H1 (cell line): ENCODE results near the gene PDYN. TPM values are rescaled to one million over a fixed set of nuclear protein-coding genes. Genes with fewer than 3 reads are reported as not detected.

Experiments used
- CTCF ChIA-PET: fragments of 300-600 bp; sonication (Branson Sonifier 250); formaldehyde crosslinking; loops from one replicate; lab custom pipeline; 2021; ENCODE audit not compliant: partially characterized antibody; lab: Charles Lee
- POLR2A ChIA-PET: fragments of 300-600 bp; sonication (Branson Sonifier 250); formaldehyde crosslinking; loops from one replicate; lab custom pipeline; 2021; ENCODE audit warnings: inconsistent platforms; ENCODE audit not compliant: partially characterized antibody; lab: Charles Lee
- DNase-seq, 2 experiments: peaks; one replicate each; pipeline versions ENCODE4 v3.0.0 to v3.0.0-alpha.2; 2010 to 2022; ENCODE audit warnings: low spot score in 2 of 2, low read depth in 1 of 2, mixed read lengths in 1 of 2
- FAIRE-seq: peaks from 2 replicates; lab custom pipeline; 2011; peaks lifted over from hg19 to GRCh38; lab: Jason Lieb, UNC
- H2AFZ ChIP-seq: 2 replicates; pipeline ENCODE4 v1.8.1; 2012; ENCODE audit warnings: low read length, inconsistent platforms
- H2AK5ac ChIP-seq: 2 replicates; pipeline ENCODE4 v1.6.1; 2013; ENCODE audit warnings: low read depth, low read length
- H2BK120ac ChIP-seq: replicated peaks from 2 replicates; pipeline ENCODE3; 2013; ENCODE audit warnings: low read depth, low read length, inconsistent platforms
- H2BK12ac ChIP-seq: 2 replicates; pipeline ENCODE4 v1.6.1; 2013; ENCODE audit warnings: low read depth, low read length
- H2BK15ac ChIP-seq: 2 replicates; pipeline ENCODE4 v1.6.1; 2013; ENCODE audit warnings: low read length
- H2BK20ac ChIP-seq: 2 replicates; pipeline ENCODE4 v1.6.1; 2013; ENCODE audit warnings: low read length
- H2BK5ac ChIP-seq: 2 replicates; pipeline ENCODE4 v1.6.1; 2013; ENCODE audit warnings: low read depth, low read length
- H3K14ac ChIP-seq: 2 replicates; pipeline ENCODE4 v1.6.1; 2013; ENCODE audit warnings: inconsistent platforms; ENCODE audit not compliant: insufficient read length
- H3K18ac ChIP-seq: 2 replicates; pipeline ENCODE4 v1.6.1; 2013; ENCODE audit warnings: low read length; ENCODE audit errors: extremely low read depth
- H3K23ac ChIP-seq: 2 replicates; pipeline ENCODE4 v1.6.1; 2013; ENCODE audit warnings: inconsistent platforms; ENCODE audit not compliant: insufficient read length
- H3K23me2 ChIP-seq: 2 replicates; pipeline ENCODE4 v1.6.1; 2013; ENCODE audit warnings: low read depth, low read length
- H3K27ac ChIP-seq: 2 replicates; pipeline ENCODE4 v1.6.1; 2011; ENCODE audit warnings: low read depth, low read length, inconsistent platforms
- H3K27me3 ChIP-seq, 4 experiments: replicated peaks in 1 of 4; 1 replicate in 1 of 4; 2 replicates in 3 of 4; pipeline versions ENCODE4 v1.6.1 to v1.8.1; 2011 to 2013; ENCODE audit warnings: low read length in 3 of 4, mild to moderate bottlenecking in 3 of 4, inconsistent platforms in 2 of 4, mixed read lengths in 2 of 4, moderate library complexity in 1 of 4; ENCODE audit not compliant: control insufficient read depth in 3 of 4, insufficient read depth in 3 of 4; ENCODE audit errors: extremely low read depth in 1 of 4
- H3K36me3 ChIP-seq, 4 experiments: 2 replicates each; pipeline versions ENCODE4 v1.6.1 to v1.8.1; 2011 to 2013; ENCODE audit warnings: mild to moderate bottlenecking in 4 of 4, low read length in 3 of 4, moderate library complexity in 2 of 4, control low read depth in 1 of 4, inconsistent platforms in 1 of 4; ENCODE audit not compliant: insufficient read depth in 4 of 4, control insufficient read depth in 2 of 4
- H3K4ac ChIP-seq: replicated peaks from 2 replicates; pipeline ENCODE3; 2013; ENCODE audit warnings: low read length, low read depth, mixed read lengths, inconsistent platforms; ENCODE audit not compliant: insufficient read length
- H3K4me1 ChIP-seq, 4 experiments: replicated peaks in 1 of 4; 1 replicate in 1 of 4; 2 replicates in 3 of 4; pipeline versions ENCODE4 v1.6.1 to v1.8.1; 2011 to 2013; ENCODE audit warnings: low read length in 3 of 4, inconsistent platforms in 2 of 4, mixed read lengths in 1 of 4; ENCODE audit not compliant: insufficient read depth in 4 of 4, control insufficient read depth in 3 of 4
- H3K4me2 ChIP-seq, 2 experiments: 2 replicates each; pipeline versions ENCODE4 v1.6.1 to v1.8.1; 2011 to 2013; ENCODE audit warnings: low read depth in 2 of 2, low read length in 2 of 2, control low read depth in 1 of 2, inconsistent platforms in 1 of 2, mild to moderate bottlenecking in 1 of 2; ENCODE audit not compliant: insufficient read depth in 1 of 2
- H3K4me3 ChIP-seq, 4 experiments: fragments of 200-600, 300-600 bp in 1 of 4; sonication (generic), shearing (Covaris generic), sonication (Bioruptor Twin) in 1 of 4; 2 replicates each; pipeline versions ENCODE4 v1.5.1 to v1.8.1; 2011 to 2016; ENCODE audit warnings: low read length in 4 of 4, low read depth in 3 of 4, control low read depth in 2 of 4, inconsistent platforms in 2 of 4, mild to moderate bottlenecking in 2 of 4, mixed read lengths in 1 of 4, moderate library complexity in 1 of 4; ENCODE audit not compliant: insufficient read depth in 2 of 4; ENCODE audit errors: extremely low read depth in 1 of 4
- H3K56ac ChIP-seq: replicated peaks from 2 replicates; pipeline ENCODE3; 2013; ENCODE audit warnings: low read depth, mild to moderate bottlenecking, mixed read lengths, low read length, inconsistent platforms; ENCODE audit not compliant: insufficient read length
- H3K79me1 ChIP-seq: 2 replicates; pipeline ENCODE4 v1.6.1; 2013; ENCODE audit warnings: low read depth, low read length, control low read depth
- H3K79me2 ChIP-seq, 2 experiments: 2 replicates each; pipeline versions ENCODE4 v1.6.1 to v1.8.1; 2012 to 2013; ENCODE audit warnings: low read length in 2 of 2, mild to moderate bottlenecking in 2 of 2, inconsistent platforms in 1 of 2; ENCODE audit not compliant: insufficient read depth in 2 of 2, control insufficient read depth in 1 of 2
- H3K9ac ChIP-seq, 4 experiments: replicated peaks in 1 of 4; 1 replicate in 1 of 4; 2 replicates in 3 of 4; pipeline versions ENCODE4 v1.6.1 to v1.8.1; 2011 to 2013; ENCODE audit warnings: low read depth in 3 of 4, low read length in 3 of 4, control low read depth in 2 of 4, mild to moderate bottlenecking in 2 of 4, moderate library complexity in 2 of 4, inconsistent platforms in 1 of 4; ENCODE audit errors: extremely low read depth in 1 of 4
- H3K9me3 ChIP-seq, 2 experiments: 2 replicates each; pipeline versions ENCODE4 v1.6.1 to v1.8.1; 2012 to 2013; ENCODE audit warnings: mild to moderate bottlenecking in 2 of 2, moderate library complexity in 2 of 2, control low read depth in 1 of 2, inconsistent platforms in 1 of 2, low read depth in 1 of 2, low read length in 1 of 2, mixed read lengths in 1 of 2; ENCODE audit not compliant: insufficient read depth in 2 of 2
- H4K20me1 ChIP-seq, 2 experiments: replicated peaks in 1 of 2; 2 replicates each; pipeline versions ENCODE3 to v1.8.1; 2011 to 2013; ENCODE audit warnings: inconsistent platforms in 2 of 2, low read length in 2 of 2, mild to moderate bottlenecking in 1 of 2; ENCODE audit not compliant: insufficient read depth in 2 of 2, control insufficient read depth in 1 of 2
- H4K5ac ChIP-seq: 2 replicates; pipeline ENCODE4 v1.6.1; 2013; ENCODE audit warnings: low read length, low read depth, mixed read lengths, inconsistent platforms; ENCODE audit not compliant: insufficient read length
- H4K8ac ChIP-seq: 2 replicates; pipeline ENCODE4 v1.8.0; 2013; ENCODE audit warnings: mild to moderate bottlenecking, moderate library complexity, low read length, inconsistent platforms; ENCODE audit not compliant: insufficient read depth; ENCODE audit errors: extremely low read depth
- H4K91ac ChIP-seq: replicated peaks from 2 replicates; pipeline ENCODE3; 2013; ENCODE audit warnings: low read length, mixed read lengths, inconsistent platforms; ENCODE audit not compliant: insufficient read length
- SIN3A ChIP-seq, 2 experiments: IDR thresholded peaks in 1 of 2; conservative IDR thresholded peaks in 1 of 2; 2 replicates each; pipeline ENCODE4 v1.6.1; 2011 to 2012; ENCODE audit warnings: low read length in 2 of 2, improper control_type of control experiment in 1 of 2, low read depth in 1 of 2, mild to moderate bottlenecking in 1 of 2
- ZNF274 ChIP-seq: IDR thresholded peaks from 2 replicates; pipeline ENCODE4 v1.7.0; 2012; ENCODE audit warnings: low read length, borderline replicate concordance; ENCODE audit errors: extremely low read depth
- WGBS, 2 experiments: shearing (Covaris generic) in 1 of 2; methylation state at CpG; one replicate each; pipeline versions ENCODE4 v1.1.6 to v1.1.7; 2013 to 2015; ENCODE audit warnings: low lambda C conversion rate in 2 of 2, mixed read lengths in 2 of 2, inconsistent platforms in 1 of 2, low coverage in 1 of 2, missing lambda C conversion rate in 1 of 2; ENCODE audit not compliant: insufficient replicate concordance in 2 of 2, insufficient coverage in 1 of 2, insufficient read length in 1 of 2; ENCODE audit errors: extremely low coverage in 1 of 2, missing lambda C conversion rate in 1 of 2; 5-methylcytosine and 5-hydroxymethylcytosine counted together
- polyA plus RNA-seq, 7 experiments: library from polyadenylated mRNA; depleted of rRNA in 3 of 7; stranded (reverse) in 5 of 7; unstranded in 2 of 7; fragments of >200 nt in 5 of 7; fragments of 200-250 nt in 2 of 7; gene quantifications; 1 replicate in 5 of 7; 2 replicates in 1 of 7; 4 replicates in 1 of 7; pipeline versions ENCODE4 v1.2.1 to v1.2.3, GENCODE V29; 2011 to 2013; ENCODE audit warnings: missing spikeins in 2 of 7, mixed read lengths in 2 of 7
- total RNA-seq: library from RNA; stranded (reverse); fragmentation: NEBNext Ultra II Directional; extraction: Animal tissue kit (Norgen Biotek cat#: 25700); gene quantifications from 2 replicates; pipeline ENCODE4 v1.2.1, GENCODE V29; 2021

The PDYN gene
- total and polyA plus RNA-seq, 2 of the 8 experiments (the other 6 are each of a cell fraction or from before 2014, with no cell fraction given) = 0.54 to 0.60 TPM

- peak; percentile 73 for FAIRE-seq
- TF ChIP-seq SIN3A (conservative IDR thresholded peaks at IDR 0.05 in 1 of 2, IDR thresholded peaks at IDR 0.05 in 1 of 2; ENCODE audit: low read depth in 1 of 2, low read length in 2 of 2) = 0 out of 4 replicates have a peak, but pooled peaks of 1 of the 2 experiments have one; percentile 32
- no peak for TF ChIP-seq ZNF274
These were observed 38.6 kb downstream of the PDYN start for GRCh38 chr20:1955217-1955616.

More at GRCh38 chr20:1955217-1955616, 38.6 kb downstream of the PDYN start:
- H3K36me3 ChIP-seq = no peaks in the 10 kb centered on the region
- H3K79me1 ChIP-seq = no peaks in the 10 kb centered on the region
- no peaks in the 10 kb centered on the region for H3K79me2 ChIP-seq
- no peak overlapping the region for H3K56ac ChIP-seq
- no peak overlapping the region for H2BK12ac ChIP-seq
- H3K23me2 ChIP-seq = no peaks in the 10 kb centered on the region
- ChIA-PET POLR2A (interaction anchor here (0.9 to 1.9 kb wide), 5 partner anchors 8 to 147 kb away, joined by 3 to 9 read pairs (median 5); no protein-coding TSS in a partner anchor), CTCF (interaction anchor here (0.5 to 9.9 kb wide), 8 partner anchors 10 to 694 kb away, joined by 3 to 51 read pairs (median 4); no protein-coding TSS in a partner anchor)
- WGBS, 2 experiments = 7% methylated on average over 8 of the region's 8 CpGs; no CpG with 5 or more reads in 1 of the 2 experiments
- DNase-seq = no peak
- H3K18ac ChIP-seq = no peak overlapping the region
- no peak overlapping the region for H2BK15ac ChIP-seq
- no peak overlapping the region for H3K27ac ChIP-seq
- no peak overlapping the region for H4K91ac ChIP-seq
- H3K4me1 ChIP-seq = peaks cover 2 to 12% (median 10%) of the 10 kb centered on the region in 4 experiments; a peak in 6 of 7 replicates
- no peak overlapping the region for H2AK5ac ChIP-seq
- H4K8ac ChIP-seq = no peak overlapping the region
- H3K9me3 ChIP-seq = no peaks in the 10 kb centered on the region
- H3K4me3 ChIP-seq = peak overlapping the region in 1 of 4 experiments; percentile 23; a peak in 1 of 8 replicates
- H2AFZ ChIP-seq = no peak overlapping the region
- no peak overlapping the region; the same call in 1 of the 2 replicates for H2BK5ac ChIP-seq
- no peak overlapping the region for H2BK120ac ChIP-seq
- H4K5ac ChIP-seq = no peak overlapping the region
- peaks cover 0 to 2% (median 0%) of the 10 kb centered on the region in 4 experiments; a peak in 4 of 7 replicates for H3K27me3 ChIP-seq
- H3K4me2 ChIP-seq = peak overlapping the region; percentile 27 to 53; a peak in 2 of 4 replicates
- no peak overlapping the region for H2BK20ac ChIP-seq
- H3K14ac ChIP-seq = no peak overlapping the region
- H3K4ac ChIP-seq = no peak overlapping the region
- H4K20me1 ChIP-seq = no peaks in the 10 kb centered on the region
- no peak overlapping the region for H3K9ac ChIP-seq
- H3K23ac ChIP-seq = no peak overlapping the region
